Sigmoid colon (tissue), 7 donors: ENCODE results near the gene M6PR. TPM values are rescaled to one million over a fixed set of nuclear protein-coding genes. Genes with fewer than 3 reads are reported as not detected.

Source experiments
- DNase-seq: peaks from one replicate; pipeline ENCODE4 v3.0.0-alpha.2; 2019
- H3K27ac ChIP-seq, 4 donors: fragments of 200-600 bp; sonication (generic); one replicate each; pipeline ENCODE4 v1.5.1; 2016 to 2019; ENCODE audit warnings: mild to moderate bottlenecking in 1 of 4
- H3K27me3 ChIP-seq, 3 donors: fragments of 200-600 bp; sonication (generic); one replicate each; pipeline ENCODE4 v1.5.1; 2019; ENCODE audit warnings: mild to moderate bottlenecking in 1 of 3
- H3K36me3 ChIP-seq, 4 donors: fragments of 200-600 bp; sonication (generic); one replicate each; pipeline ENCODE4 v1.5.1; 2016 to 2019
- H3K4me1 ChIP-seq, 4 donors: fragments of 200-600 bp; sonication (generic); one replicate each; pipeline ENCODE4 v1.5.1; 2017 to 2019
- H3K4me3 ChIP-seq, 4 donors: fragments of 200-600 bp; sonication (generic); one replicate each; pipeline ENCODE4 v1.5.1; 2017 to 2019; ENCODE audit warnings: mild to moderate bottlenecking in 2 of 4, moderate library complexity in 1 of 4
- H3K9me3 ChIP-seq, 4 donors: fragments of 200-600 bp in 3 of 4; sonication (generic) in 3 of 4; one replicate each; pipeline versions ENCODE4 v1.5.1 to v1.6.1; 2013 to 2019
- EP300 ChIP-seq, 4 donors: sonication (generic); formaldehyde crosslinking; IDR thresholded peaks; one replicate each; pipeline ENCODE4 v1.6.1; 2017; ENCODE audit warnings: antibody characterized with exemption in 4 of 4
- POLR2A ChIP-seq, 2 donors: fragments of 450-650 bp; IDR thresholded peaks; one replicate each; pipeline ENCODE4 v1.6.1; 2016; ENCODE audit warnings: antibody characterized with exemption in 2 of 2, mild to moderate bottlenecking in 2 of 2, moderate library complexity in 2 of 2
- POLR2AphosphoS5 ChIP-seq, 4 donors: sonication (generic); formaldehyde crosslinking; IDR thresholded peaks; one replicate each; pipeline ENCODE4 v1.6.1; 2017; ENCODE audit warnings: antibody characterized with exemption in 4 of 4
- WGBS, 2 donors: extraction: QIAGEN DNeasy Blood & Tissue Kit; methylation state at CpG; one replicate each; pipeline ENCODE4 v1.1.7; 2013; 5-methylcytosine and 5-hydroxymethylcytosine counted together
- intact Hi-C: fragments of 100-400 bp; cut with DNase I; formaldehyde crosslinking; loops from one replicate; pipeline ENCODE4 v1.15.1; 2023
- polyA plus RNA-seq, 3 donors: library from polyadenylated mRNA; stranded (reverse); fragments of 200-250 nt; gene quantifications; one replicate each; pipeline ENCODE4 v1.2.3, GENCODE V29; 2013
- total RNA-seq, 4 donors: library from RNA; depleted of rRNA; stranded (reverse); fragments of >200 nt; gene quantifications; one replicate each; pipeline ENCODE4 v1.1.0, GENCODE V29; 2016
- TF ChIP-seq, protein P1 (sequence below), 4 experiments: fragments of 450-650 bp in 3 of 4; fragments of 200-600 bp in 1 of 4; IDR thresholded peaks; one replicate each; pipeline ENCODE4 v1.5.1; 2016 to 2019; ENCODE audit warnings: antibody characterized with exemption in 4 of 4, mild to moderate bottlenecking in 3 of 4, moderate library complexity in 2 of 4
- donor health status: healthy with polysubstance abuse.
- donor health status: Bipolar disorder and iron deficiency.
- donor health status: healthy.

The M6PR gene
- total and polyA plus RNA-seq, 7 donors: 18.0 to 97.0 (median 63.5) TPM

DNA sequence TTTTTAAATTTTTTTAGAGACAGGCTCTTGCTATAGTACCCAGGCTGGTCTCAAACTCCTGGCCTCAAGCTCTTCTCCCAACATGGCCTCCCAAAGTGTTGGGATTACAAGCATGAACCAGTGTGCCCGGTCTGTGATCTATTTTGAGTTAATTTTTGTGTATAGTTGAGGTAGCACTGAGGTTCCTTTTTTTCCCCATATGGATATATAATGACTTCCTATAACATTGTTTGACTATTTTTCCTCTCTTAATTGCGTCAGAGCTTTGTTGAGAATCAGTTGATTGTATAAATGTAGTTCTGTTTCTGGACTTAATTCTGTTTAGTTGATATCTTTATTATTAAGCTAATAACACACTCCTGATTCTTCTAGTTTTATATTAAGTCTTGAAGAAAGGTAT is 8.6 kb upstream of the M6PR start:
- Histone ChIP-seq H3K9me3 (no peaks in the 10 kb centered on the region), H3K27me3 (no peaks in the 10 kb centered on the region), H3K36me3 (no peaks in the 10 kb centered on the region), H3K4me3 (no peak overlapping the region), H3K27ac (no peak overlapping the region), H3K4me1 (no peaks in the 10 kb centered on the region)
- intact Hi-C loops: loop anchor here (10.0 kb wide), 1 partner anchor 713 kb away; no protein-coding TSS in a partner anchor
- WGBS, 2 donors: 64 to 79% methylated on average over 2 of the region's 2 CpGs
- TF ChIP-seq EP300 (IDR thresholded peaks at IDR 0.05) (no peak), POLR2AphosphoS5 (IDR thresholded peaks at IDR 0.05) (no peak), POLR2A (IDR thresholded peaks at IDR 0.05) (no peak)
- DNase-seq: no peak

DNA sequence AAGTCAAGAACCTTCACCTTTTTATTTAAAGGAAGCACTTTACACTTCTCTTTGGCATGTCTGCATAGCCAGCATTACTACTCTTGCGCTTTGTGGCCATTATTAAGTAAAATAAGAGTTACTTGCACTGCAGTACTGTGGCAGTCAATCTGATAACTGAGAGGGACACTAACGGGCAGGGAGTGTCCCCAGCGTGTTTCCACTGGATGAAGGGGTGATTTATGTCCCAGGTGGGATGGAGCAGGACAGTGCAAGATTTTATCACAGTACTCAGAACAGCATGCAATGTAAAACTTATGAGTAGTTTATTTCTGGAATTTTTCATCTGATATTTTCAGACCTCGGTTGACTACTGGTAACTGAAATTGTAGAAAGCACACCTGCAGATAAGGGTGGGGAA is 8.1 kb upstream of the M6PR start:
- DNase-seq: no peak
- H3K4me3 ChIP-seq: no peak overlapping the region
- H3K27ac ChIP-seq: no peak overlapping the region
- WGBS, 2 donors: 68 to 82% methylated on average over 4 of the region's 4 CpGs
- intact Hi-C loops: loop anchor here (10.0 kb wide), 1 partner anchor 713 kb away; no protein-coding TSS in a partner anchor
- H3K9me3 ChIP-seq: no peaks in the 10 kb centered on the region
- no peaks in the 10 kb centered on the region for H3K4me1 ChIP-seq
- no peak for TF ChIP-seq POLR2AphosphoS5 (IDR thresholded peaks at IDR 0.05)
- TF ChIP-seq, protein P1, sequence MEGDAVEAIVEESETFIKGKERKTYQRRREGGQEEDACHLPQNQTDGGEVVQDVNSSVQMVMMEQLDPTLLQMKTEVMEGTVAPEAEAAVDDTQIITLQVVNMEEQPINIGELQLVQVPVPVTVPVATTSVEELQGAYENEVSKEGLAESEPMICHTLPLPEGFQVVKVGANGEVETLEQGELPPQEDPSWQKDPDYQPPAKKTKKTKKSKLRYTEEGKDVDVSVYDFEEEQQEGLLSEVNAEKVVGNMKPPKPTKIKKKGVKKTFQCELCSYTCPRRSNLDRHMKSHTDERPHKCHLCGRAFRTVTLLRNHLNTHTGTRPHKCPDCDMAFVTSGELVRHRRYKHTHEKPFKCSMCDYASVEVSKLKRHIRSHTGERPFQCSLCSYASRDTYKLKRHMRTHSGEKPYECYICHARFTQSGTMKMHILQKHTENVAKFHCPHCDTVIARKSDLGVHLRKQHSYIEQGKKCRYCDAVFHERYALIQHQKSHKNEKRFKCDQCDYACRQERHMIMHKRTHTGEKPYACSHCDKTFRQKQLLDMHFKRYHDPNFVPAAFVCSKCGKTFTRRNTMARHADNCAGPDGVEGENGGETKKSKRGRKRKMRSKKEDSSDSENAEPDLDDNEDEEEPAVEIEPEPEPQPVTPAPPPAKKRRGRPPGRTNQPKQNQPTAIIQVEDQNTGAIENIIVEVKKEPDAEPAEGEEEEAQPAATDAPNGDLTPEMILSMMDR (IDR thresholded peaks at IDR 0.05): no peak
- no peak for TF ChIP-seq POLR2A (IDR thresholded peaks at IDR 0.05)
- no peak for TF ChIP-seq EP300 (IDR thresholded peaks at IDR 0.05)
- no peaks in the 10 kb centered on the region for H3K27me3 ChIP-seq
- no peaks in the 10 kb centered on the region for H3K36me3 ChIP-seq

DNA sequence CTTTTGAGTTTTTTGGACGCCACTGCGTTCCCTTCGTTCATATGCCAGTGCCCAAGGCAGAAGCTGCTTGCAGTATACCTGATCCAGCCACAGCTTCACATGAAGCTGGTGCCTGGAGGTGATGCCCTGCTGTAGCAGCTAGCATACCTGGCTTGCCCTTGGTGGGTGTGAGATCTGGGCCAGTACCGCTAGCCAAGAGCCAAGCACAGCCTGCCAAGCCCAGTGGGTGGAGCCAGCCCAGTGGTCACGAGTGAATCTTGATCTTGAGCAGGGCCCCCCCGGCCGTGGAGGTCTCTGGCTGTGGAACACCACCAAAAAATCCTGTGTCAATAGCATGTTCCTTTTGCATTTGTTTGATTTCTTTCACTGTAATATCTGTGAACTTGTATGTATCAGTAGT is 7.3 kb upstream of the M6PR start:
- Histone ChIP-seq H3K4me1 (no peaks in the 10 kb centered on the region), H3K4me3 (no peak overlapping the region), H3K9me3 (no peaks in the 10 kb centered on the region), H3K27me3 (no peaks in the 10 kb centered on the region), H3K36me3 (no peaks in the 10 kb centered on the region), H3K27ac (no peak overlapping the region)
- WGBS, 2 donors: 87 to 89% methylated on average over 7 of the region's 7 CpGs
- no peak for DNase-seq
- no peak for TF ChIP-seq EP300 (IDR thresholded peaks at IDR 0.05)
- no peak for TF ChIP-seq POLR2A (IDR thresholded peaks at IDR 0.05)
- TF ChIP-seq, protein P1 (IDR thresholded peaks at IDR 0.05): no peak
- TF ChIP-seq POLR2AphosphoS5 (IDR thresholded peaks at IDR 0.05): no peak
- intact Hi-C loops: loop anchor here (10.0 kb wide), 1 partner anchor 712 kb away; no protein-coding TSS in a partner anchor

DNA sequence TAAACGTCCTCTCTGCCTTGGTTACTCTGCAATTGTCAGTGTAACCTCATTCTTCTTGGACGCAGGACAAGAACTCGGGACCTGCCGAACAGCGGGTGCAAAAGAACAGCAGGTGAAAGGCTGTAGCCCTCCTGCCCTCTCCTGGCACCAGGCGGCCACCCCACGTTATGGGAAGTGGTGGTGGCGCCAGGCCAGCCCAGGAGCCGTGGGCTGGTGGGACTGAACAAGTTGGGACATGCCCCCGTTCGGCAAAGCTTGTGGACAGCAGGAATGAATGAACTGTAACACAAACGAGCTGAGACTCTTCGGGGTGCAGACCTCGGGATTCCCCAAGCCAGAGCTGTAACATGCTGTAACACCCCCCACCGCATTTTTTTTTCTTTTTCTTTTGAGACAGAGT is 6.6 kb upstream of the M6PR start:
- 96 to 97% methylated on average over 15 of the region's 15 CpGs for WGBS, 2 donors
- intact Hi-C loops: loop anchor here (10.0 kb wide), 1 partner anchor 711 kb away; no protein-coding TSS in a partner anchor

DNA sequence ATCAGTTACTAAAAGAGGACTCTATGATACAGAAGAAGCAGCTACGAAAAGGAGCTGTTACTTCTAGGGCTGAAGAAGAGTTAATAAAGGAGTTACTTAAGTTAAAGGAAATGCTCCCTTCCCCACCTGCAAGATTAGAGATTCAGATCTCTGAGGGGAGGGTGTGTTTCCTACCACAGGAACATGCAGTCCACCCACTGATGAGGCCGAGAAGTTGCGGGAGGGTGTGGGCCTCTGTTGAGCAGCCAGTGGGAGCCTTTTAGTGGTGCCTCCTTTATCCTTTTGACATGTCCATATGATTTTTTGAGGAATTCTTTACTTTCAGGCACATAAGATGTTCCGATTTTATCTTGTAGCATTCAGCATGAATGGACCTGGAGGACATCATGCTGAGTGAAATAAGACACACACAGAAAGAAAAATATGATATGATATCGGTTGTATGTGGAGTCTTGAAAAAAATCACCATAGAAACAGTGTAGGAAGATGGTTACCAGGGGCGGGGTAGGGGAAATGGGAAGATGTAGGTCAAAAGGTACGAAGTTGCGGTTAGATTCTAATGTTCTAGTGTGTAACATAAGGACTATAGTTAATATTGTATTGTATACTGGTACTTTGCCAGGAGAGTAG is 4.4 kb upstream of the M6PR start:
- Histone ChIP-seq H3K4me1 (peaks cover 0 to 11% (median 5%) of the 10 kb centered on the region in 4 donors), H3K27me3 (no peaks in the 10 kb centered on the region), H3K4me3 (no peak overlapping the region), H3K36me3 (no peaks in the 10 kb centered on the region), H3K27ac (no peak overlapping the region), H3K9me3 (no peaks in the 10 kb centered on the region)
- DNase-seq: no peak
- intact Hi-C loops: loop anchor here (10.0 kb wide), 1 partner anchor 709 kb away; no protein-coding TSS in a partner anchor
- 83 to 92% methylated on average over 8 of the region's 8 CpGs for WGBS, 2 donors
- TF ChIP-seq, protein P1 (IDR thresholded peaks at IDR 0.05): no peak
- TF ChIP-seq EP300 (IDR thresholded peaks at IDR 0.05): no peak
- TF ChIP-seq POLR2A (IDR thresholded peaks at IDR 0.05): no peak
- TF ChIP-seq POLR2AphosphoS5 (IDR thresholded peaks at IDR 0.05): no peak

More for the DNA sequence above, 6.6 kb upstream of the M6PR start:
- no peak for TF ChIP-seq POLR2AphosphoS5 (IDR thresholded peaks at IDR 0.05)
- TF ChIP-seq, protein P1 (IDR thresholded peaks at IDR 0.05): no peak
- TF ChIP-seq POLR2A (IDR thresholded peaks at IDR 0.05): no peak
- TF ChIP-seq EP300 (IDR thresholded peaks at IDR 0.05): no peak
- peaks cover 0 to 3% (median 2%) of the 10 kb centered on the region in 4 donors for H3K4me1 ChIP-seq
- H3K27me3 ChIP-seq: no peaks in the 10 kb centered on the region
- DNase-seq: no peak
- H3K27ac ChIP-seq: no peak overlapping the region
- no peak overlapping the region for H3K4me3 ChIP-seq
- H3K9me3 ChIP-seq: no peaks in the 10 kb centered on the region
- no peaks in the 10 kb centered on the region for H3K36me3 ChIP-seq
